ENCODE measurements around the gene MYNN.

DNA sequence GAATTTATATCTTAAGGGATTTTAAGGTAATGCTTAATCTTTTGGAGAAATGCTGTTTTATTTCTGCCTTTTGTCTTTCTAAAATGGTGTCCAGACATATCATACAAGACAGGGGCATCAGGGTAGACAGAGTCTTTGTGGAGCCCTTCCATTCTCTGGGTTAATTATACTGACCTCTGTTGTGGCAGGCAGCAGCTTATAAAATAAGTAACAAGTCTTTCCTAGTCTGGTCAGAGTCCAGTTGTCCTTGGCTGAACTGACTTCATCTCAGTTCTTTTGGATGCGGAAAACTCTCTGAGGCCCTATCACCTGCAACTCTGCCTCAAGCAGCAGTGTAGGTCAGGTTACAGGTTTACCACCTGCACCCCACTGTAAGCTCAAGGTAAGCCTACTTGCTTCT is 19.2 kb downstream of the MYNN start:
- TF ChIP-seq, protein P1, sequence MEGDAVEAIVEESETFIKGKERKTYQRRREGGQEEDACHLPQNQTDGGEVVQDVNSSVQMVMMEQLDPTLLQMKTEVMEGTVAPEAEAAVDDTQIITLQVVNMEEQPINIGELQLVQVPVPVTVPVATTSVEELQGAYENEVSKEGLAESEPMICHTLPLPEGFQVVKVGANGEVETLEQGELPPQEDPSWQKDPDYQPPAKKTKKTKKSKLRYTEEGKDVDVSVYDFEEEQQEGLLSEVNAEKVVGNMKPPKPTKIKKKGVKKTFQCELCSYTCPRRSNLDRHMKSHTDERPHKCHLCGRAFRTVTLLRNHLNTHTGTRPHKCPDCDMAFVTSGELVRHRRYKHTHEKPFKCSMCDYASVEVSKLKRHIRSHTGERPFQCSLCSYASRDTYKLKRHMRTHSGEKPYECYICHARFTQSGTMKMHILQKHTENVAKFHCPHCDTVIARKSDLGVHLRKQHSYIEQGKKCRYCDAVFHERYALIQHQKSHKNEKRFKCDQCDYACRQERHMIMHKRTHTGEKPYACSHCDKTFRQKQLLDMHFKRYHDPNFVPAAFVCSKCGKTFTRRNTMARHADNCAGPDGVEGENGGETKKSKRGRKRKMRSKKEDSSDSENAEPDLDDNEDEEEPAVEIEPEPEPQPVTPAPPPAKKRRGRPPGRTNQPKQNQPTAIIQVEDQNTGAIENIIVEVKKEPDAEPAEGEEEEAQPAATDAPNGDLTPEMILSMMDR (conservative IDR thresholded peaks at IDR 0.05; ENCODE audit: low read depth, low read length): no peak
- no peak for TF ChIP-seq EZH2 (IDR thresholded peaks at IDR 0.05; ENCODE audit: low read length, unreplicated experiment)
